Osteocyte (in vitro differentiated cells): Measurements from ENCODE around the gene FGF22. TPM values are rescaled to one million over a fixed set of nuclear protein-coding genes. Genes with fewer than 3 reads are reported as not detected.
A peak's percentile ranks its signal among the peaks of the same experiment; 100 is the strongest.

Experiments
- DNase-seq: peaks from one replicate; pipeline ENCODE4 v3.0.0; 2021; ENCODE audit warnings: mixed read lengths; ENCODE audit not compliant: unreplicated experiment; ENCODE audit errors: extremely low spot score
- H3K27ac Mint-ChIP-seq: one replicate; pipeline ENCODE4 v1.8.0; 2021; ENCODE audit warnings: mild to moderate bottlenecking, mixed read lengths; ENCODE audit not compliant: unreplicated experiment
- H3K27me3 Mint-ChIP-seq: one replicate; pipeline ENCODE4 v1.8.0; 2021; ENCODE audit warnings: mixed read lengths; ENCODE audit not compliant: unreplicated experiment
- H3K36me3 Mint-ChIP-seq: one replicate; pipeline ENCODE4 v1.8.0; 2021; ENCODE audit warnings: mixed read lengths; ENCODE audit not compliant: unreplicated experiment
- H3K4me1 Mint-ChIP-seq: one replicate; pipeline ENCODE4 v1.8.0; 2021; ENCODE audit warnings: mixed read lengths; ENCODE audit not compliant: unreplicated experiment
- H3K4me3 Mint-ChIP-seq: one replicate; pipeline ENCODE4 v1.8.0; 2021; ENCODE audit warnings: mild to moderate bottlenecking, moderate library complexity, mixed read lengths; ENCODE audit not compliant: unreplicated experiment
- H3K9me3 Mint-ChIP-seq: one replicate; pipeline ENCODE4 v1.8.0; 2021; ENCODE audit warnings: mixed read lengths; ENCODE audit not compliant: unreplicated experiment
- CTCF ChIP-seq: fragments of 200-600 bp; sonication (generic); IDR thresholded peaks from 2 replicates; pipeline ENCODE4 v1.5.0; 2021; ENCODE audit warnings: antibody characterized with exemption, mild to moderate bottlenecking, moderate library complexity
- long read RNA-seq: library from polyadenylated mRNA; unstranded; transcript quantifications from one replicate; pipeline ENCODE4 v2.0.0, GENCODE V29; 2021
- total RNA-seq: library from RNA; stranded (reverse); gene quantifications from 2 replicates; pipeline ENCODE4 v1.2.1, GENCODE V29; 2021

Gene FGF22
- 0.81 TPM in 1 of 2 replicates, not detected in the other for total RNA-seq
- long read RNA-seq: 0 reads

- H3K36me3 Mint-ChIP-seq: no peaks in the 10 kb centered on the region
- peak within 1 kb of the TSS; percentile 84 for H3K27ac Mint-ChIP-seq
- H3K4me3 Mint-ChIP-seq: peak within 1 kb of the TSS; percentile 75
These were observed at the start of gene FGF22 for GRCh38 chr19:639253-640160. Gene FGF22, plus strand, starts transcription at chr19:639879. Its CDS starts 47 bp downstream, at chr19:639926.

GRCh38 chr19:590396-590745 is 49.3 kb upstream of the FGF22 start:
- Mint-ChIP-seq H3K4me1 (peaks cover 28% of the 10 kb centered on the region), H3K4me3 (peak overlapping the region; percentile 75), H3K27ac (no peak overlapping the region), H3K9me3 (no peaks in the 10 kb centered on the region), H3K36me3 (no peaks in the 10 kb centered on the region), H3K27me3 (peaks cover 4% of the 10 kb centered on the region)
- DNase-seq: no peak
- TF ChIP-seq CTCF: no peak

More at GRCh38 chr19:639253-640160, at the start of gene FGF22:
- H3K27me3 Mint-ChIP-seq: no peaks in the 10 kb centered on the region
- no peaks in the 10 kb centered on the region for H3K9me3 Mint-ChIP-seq
- no peak for TF ChIP-seq CTCF
- peaks cover 6% of the 10 kb centered on the region for H3K4me1 Mint-ChIP-seq
- DNase-seq: peak; percentile 96

GRCh38 chr19:590750-591098 is 49.0 kb upstream of the FGF22 start:
- Mint-ChIP-seq H3K36me3 (no peaks in the 10 kb centered on the region), H3K9me3 (no peaks in the 10 kb centered on the region), H3K27me3 (peaks cover 4% of the 10 kb centered on the region), H3K27ac (no peak overlapping the region), H3K4me1 (peaks cover 27% of the 10 kb centered on the region), H3K4me3 (no peak overlapping the region)
- no peak for DNase-seq
- TF ChIP-seq CTCF: no peak

- Mint-ChIP-seq H3K27me3 (peaks cover 4% of the 10 kb centered on the region), H3K27ac (no peak overlapping the region), H3K36me3 (no peaks in the 10 kb centered on the region), H3K4me1 (peaks cover 24% of the 10 kb centered on the region), H3K4me3 (peak overlapping the region; percentile 76), H3K9me3 (no peaks in the 10 kb centered on the region)
- DNase-seq: no peak
- no peak for TF ChIP-seq CTCF
These were observed 48.4 kb upstream of the FGF22 start for GRCh38 chr19:591099-591958.

GRCh38 chr19:592101-592500 is 47.6 kb upstream of the FGF22 start:
- TF ChIP-seq CTCF: no peak
- no peak for DNase-seq
- Mint-ChIP-seq H3K27me3 (peaks cover 4% of the 10 kb centered on the region), H3K36me3 (no peaks in the 10 kb centered on the region), H3K4me3 (no peak overlapping the region), H3K27ac (no peak overlapping the region), H3K9me3 (no peaks in the 10 kb centered on the region), H3K4me1 (peaks cover 20% of the 10 kb centered on the region)
